CD14-positive monocyte (primary cell): ENCODE measurements around the gene CHI3L2. TPM values are rescaled to one million over a fixed set of nuclear protein-coding genes. Genes with fewer than 3 reads are reported as not detected.

Experiments
- DNase-seq, 3 donors: peaks; one replicate each; pipeline ENCODE4 v3.0.0-alpha.2; 2011 to 2022
- H2AFZ ChIP-seq: 2 replicates; pipeline ENCODE4 v1.6.0; 2012; ENCODE audit warnings: mild to moderate bottlenecking, low read depth, low read length, inconsistent platforms; ENCODE audit not compliant: insufficient read depth, poor library complexity, severe bottlenecking
- H3K27ac ChIP-seq, 2 donors: 1 replicate in 1 of 2; 2 replicates in 1 of 2; pipeline ENCODE4 v1.5.1; 2012 to 2013; ENCODE audit warnings: low read length in 2 of 2, control low read depth in 1 of 2, inconsistent platforms in 1 of 2, low read depth in 1 of 2, mild to moderate bottlenecking in 1 of 2
- H3K27me3 ChIP-seq, 2 donors: one replicate each; pipeline versions ENCODE4 v1.6.0 to v1.6.1; 2011 to 2013; ENCODE audit warnings: low read length in 2 of 2; ENCODE audit not compliant: control insufficient read depth in 2 of 2, insufficient read depth in 2 of 2
- H3K36me3 ChIP-seq, 2 donors: replicated peaks in 1 of 2; 1 replicate in 1 of 2; 2 replicates in 1 of 2; pipeline versions ENCODE4 v1.5.1 to v1.6.1; 2012 to 2013; ENCODE audit warnings: low read length in 2 of 2, control low read depth in 1 of 2, inconsistent platforms in 1 of 2, mild to moderate bottlenecking in 1 of 2; ENCODE audit not compliant: insufficient read depth in 2 of 2, control insufficient read depth in 1 of 2
- H3K4me1 ChIP-seq, 2 donors: 1 replicate in 1 of 2; 2 replicates in 1 of 2; pipeline versions ENCODE4 v1.5.1 to v1.6.1; 2012 to 2013; ENCODE audit warnings: low read length in 2 of 2, control low read depth in 1 of 2, inconsistent platforms in 1 of 2, mild to moderate bottlenecking in 1 of 2, moderate library complexity in 1 of 2; ENCODE audit not compliant: insufficient read depth in 2 of 2, control insufficient read depth in 1 of 2
- H3K4me2 ChIP-seq: replicated peaks from 2 replicates; pipeline ENCODE3; 2012; ENCODE audit warnings: low read length, moderate library complexity, mild to moderate bottlenecking; ENCODE audit not compliant: poor library complexity, severe bottlenecking; ENCODE audit errors: extremely low read depth
- H3K4me3 ChIP-seq, 3 experiments: fragments of 200-600 bp in 1 of 3; sonication (generic) in 1 of 3; replicated peaks in 1 of 3; 1 replicate in 2 of 3; 2 replicates in 1 of 3; pipeline ENCODE4 v1.5.1; 2011 to 2013; ENCODE audit warnings: low read length in 3 of 3, mild to moderate bottlenecking in 3 of 3, control low read depth in 2 of 3, low read depth in 2 of 3, inconsistent platforms in 1 of 3, moderate library complexity in 1 of 3
- H3K79me2 ChIP-seq: 2 replicates; pipeline ENCODE4 v1.6.0; 2012; ENCODE audit warnings: mild to moderate bottlenecking, control low read depth, inconsistent platforms, low read length, moderate library complexity; ENCODE audit not compliant: insufficient read depth
- H3K9ac ChIP-seq: 2 replicates; pipeline ENCODE4 v1.6.0; 2017; ENCODE audit warnings: low read length, mild to moderate bottlenecking; ENCODE audit not compliant: insufficient read depth, poor library complexity, severe bottlenecking
- H3K9me3 ChIP-seq, 2 donors: replicated peaks in 1 of 2; 1 replicate in 1 of 2; 2 replicates in 1 of 2; pipeline versions ENCODE4 v1.5.1 to v1.6.1; 2012 to 2013; ENCODE audit warnings: low read length in 2 of 2, control low read depth in 1 of 2; ENCODE audit not compliant: control insufficient read depth in 1 of 2, insufficient read depth in 1 of 2
- H4K20me1 ChIP-seq: 2 replicates; pipeline ENCODE4 v1.6.0; 2012; ENCODE audit warnings: mild to moderate bottlenecking, low read length, control low read depth, moderate library complexity; ENCODE audit not compliant: insufficient read depth
- H3K27ac Mint-ChIP-seq, 7 donors: one replicate each; pipeline ENCODE4 v1.8.0; 2020; ENCODE audit warnings: mild to moderate bottlenecking in 7 of 7, mixed read lengths in 7 of 7, moderate library complexity in 6 of 7, inconsistent platforms in 2 of 7
- H3K27me3 Mint-ChIP-seq, 3 donors: one replicate each; pipeline ENCODE4 v1.8.0; 2021 to 2022; ENCODE audit warnings: low read depth in 3 of 3, mild to moderate bottlenecking in 3 of 3, mixed read lengths in 3 of 3, moderate library complexity in 3 of 3, inconsistent platforms in 1 of 3
- H3K36me3 Mint-ChIP-seq, 2 donors: one replicate each; pipeline ENCODE4 v1.8.0; 2020; ENCODE audit warnings: mixed read lengths in 2 of 2, inconsistent platforms in 1 of 2, mild to moderate bottlenecking in 1 of 2
- H3K4me1 Mint-ChIP-seq: one replicate; pipeline ENCODE4 v1.8.0; 2020; ENCODE audit warnings: mild to moderate bottlenecking, mixed read lengths
- H3K4me3 Mint-ChIP-seq, 2 donors: one replicate each; pipeline ENCODE4 v1.8.0; 2020; ENCODE audit warnings: mild to moderate bottlenecking in 2 of 2, mixed read lengths in 2 of 2, moderate library complexity in 1 of 2
- H3K9me3 Mint-ChIP-seq, 7 donors: one replicate each; pipeline ENCODE4 v1.8.0; 2020 to 2022; ENCODE audit warnings: mixed read lengths in 7 of 7, mild to moderate bottlenecking in 6 of 7, moderate library complexity in 6 of 7, inconsistent platforms in 2 of 7
- CTCF ChIP-seq: fragments of 200-600 bp; IDR thresholded peaks from one replicate; pipeline ENCODE4 v1.8.0; 2022; ENCODE audit warnings: antibody characterized with exemption, mild to moderate bottlenecking
- WGBS: methylation state at CpG from one replicate; pipeline ENCODE4 v1.1.5; 2013; ENCODE audit warnings: missing lambda C conversion rate; ENCODE audit not compliant: insufficient coverage; 5-methylcytosine and 5-hydroxymethylcytosine counted together
- intact Hi-C, 2 donors: fragments of 100-400 bp; cut with micrococcal nuclease; formaldehyde crosslinking; loops; one replicate each; pipeline versions ENCODE4 v1.15.0 to v1.15.1; 2023
- polyA plus RNA-seq, 3 donors: library from polyadenylated mRNA; depleted of rRNA in 1 of 3; unstranded in 2 of 3; stranded (reverse) in 1 of 3; fragments of 300-500 nt in 2 of 3; fragments of >200 nt in 1 of 3; fragmentation: Illumina TruSeq in 2 of 3; gene quantifications; 1 replicate in 2 of 3; 2 replicates in 1 of 3; pipeline ENCODE4 v1.2.3, GENCODE V29; 2012 to 2021

CHI3L2 gene
- polyA plus RNA-seq, 3 donors = 1.2 to 9.9 (median 1.4) TPM

GRCh38 chr1:111274653-111275052 lies 47.1 kb downstream of the CHI3L2 start:
- intact Hi-C loops = no loop called here
- no peak overlapping the region for H3K27ac Mint-ChIP-seq

GRCh38 chr1:111275079-111275478 lies 47.6 kb downstream of the CHI3L2 start:
- H3K36me3 Mint-ChIP-seq = peaks cover 3 to 4% of the 10 kb centered on the region in 2 donors
- WGBS = 100% methylated on average over 1 of the region's 1 CpG
- H3K27ac Mint-ChIP-seq = no peak overlapping the region
- Histone ChIP-seq H3K9ac (no peak overlapping the region), H3K36me3 (no peaks in the 10 kb centered on the region), H3K4me1 (no peaks in the 10 kb centered on the region), H3K9me3 (peaks cover 0 to 24% of the 10 kb centered on the region in 2 donors), H3K4me3 (no peak overlapping the region), H3K4me2 (no peak overlapping the region), H3K27ac (no peak overlapping the region), H3K79me2 (no peaks in the 10 kb centered on the region), H2AFZ (no peak overlapping the region), H4K20me1 (no peaks in the 10 kb centered on the region), H3K27me3 (peaks cover 31 to 32% of the 10 kb centered on the region in 2 donors)
- no peak overlapping the region for H3K4me3 Mint-ChIP-seq
- H3K9me3 Mint-ChIP-seq = peaks cover 7 to 28% (median 20%) of the 10 kb centered on the region in 7 donors
- intact Hi-C loops = no loop called here
- TF ChIP-seq CTCF = no peak
- peaks cover 5% of the 10 kb centered on the region for H3K4me1 Mint-ChIP-seq
- H3K27me3 Mint-ChIP-seq = peaks cover 32 to 52% (median 35%) of the 10 kb centered on the region in 3 donors
- no peak for DNase-seq

More at GRCh38 chr1:111274653-111275052, 47.1 kb downstream of the CHI3L2 start:
- no peak for TF ChIP-seq CTCF
- H3K27me3 ChIP-seq = peaks cover 34 to 36% of the 10 kb centered on the region in 2 donors
- H3K36me3 Mint-ChIP-seq = peaks cover 3 to 4% of the 10 kb centered on the region in 2 donors
- H3K4me1 Mint-ChIP-seq = peaks cover 5% of the 10 kb centered on the region
- H3K27me3 Mint-ChIP-seq = peaks cover 36 to 56% (median 38%) of the 10 kb centered on the region in 3 donors
- H3K4me3 Mint-ChIP-seq = no peak overlapping the region
- H3K4me1 ChIP-seq = no peaks in the 10 kb centered on the region
- H3K4me3 ChIP-seq = no peak overlapping the region
- DNase-seq = no peak
- H2AFZ ChIP-seq = no peak overlapping the region
- no peaks in the 10 kb centered on the region for H3K36me3 ChIP-seq
- no peak overlapping the region for H3K9ac ChIP-seq
- no peaks in the 10 kb centered on the region for H4K20me1 ChIP-seq
- H3K79me2 ChIP-seq = no peaks in the 10 kb centered on the region
- no peak overlapping the region for H3K4me2 ChIP-seq
- H3K9me3 Mint-ChIP-seq = peaks cover 7 to 29% (median 21%) of the 10 kb centered on the region in 7 donors
- no peak overlapping the region for H3K27ac ChIP-seq
- H3K9me3 ChIP-seq = peaks cover 0 to 27% of the 10 kb centered on the region in 2 donors
- no CpG with 5 or more reads among the region's 4 CpGs for WGBS
